Activated CD8-positive, alpha-beta memory T cell treated with anti-CD3 and anti-CD28 coated beads for 48 hours (primary cell): ENCODE results near the gene ABCC5.

ENCODE experiments used
- DNase-seq, 3 experiments: peaks; one replicate each; pipeline ENCODE4 v3.0.0-alpha.2; 2020; ENCODE audit warnings: low read depth in 2 of 3, low spot score in 2 of 3

Gene ABCC5

DNA sequence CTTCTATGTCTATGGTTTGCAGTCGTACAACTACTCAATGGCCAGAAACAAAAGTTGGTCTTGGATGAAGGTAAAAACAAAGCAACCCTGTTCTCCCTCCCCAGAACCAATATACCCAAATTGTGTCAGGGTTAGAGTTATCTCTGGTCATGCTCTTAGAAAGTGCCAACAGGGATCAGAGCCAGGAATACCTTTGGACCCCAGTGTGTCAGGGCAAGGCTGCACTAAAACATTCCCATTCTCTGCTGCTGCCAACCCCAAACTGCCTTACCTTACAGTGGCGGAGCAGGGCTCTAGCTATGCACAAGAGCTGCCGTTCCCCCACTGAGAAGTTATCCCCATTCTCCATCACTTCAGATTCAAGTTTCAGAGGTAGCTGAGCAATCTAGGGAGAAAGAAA is 90.6 kb downstream of the ABCC5 start:
- no peak for DNase-seq

- DNase-seq, result no peak
Observed at GRCh38 chr3:183924956-183925355, 92.7 kb downstream of the ABCC5 start.

GRCh38 chr3:183924543-183924942 is 93.1 kb downstream of the ABCC5 start:
- no peak for DNase-seq

DNA sequence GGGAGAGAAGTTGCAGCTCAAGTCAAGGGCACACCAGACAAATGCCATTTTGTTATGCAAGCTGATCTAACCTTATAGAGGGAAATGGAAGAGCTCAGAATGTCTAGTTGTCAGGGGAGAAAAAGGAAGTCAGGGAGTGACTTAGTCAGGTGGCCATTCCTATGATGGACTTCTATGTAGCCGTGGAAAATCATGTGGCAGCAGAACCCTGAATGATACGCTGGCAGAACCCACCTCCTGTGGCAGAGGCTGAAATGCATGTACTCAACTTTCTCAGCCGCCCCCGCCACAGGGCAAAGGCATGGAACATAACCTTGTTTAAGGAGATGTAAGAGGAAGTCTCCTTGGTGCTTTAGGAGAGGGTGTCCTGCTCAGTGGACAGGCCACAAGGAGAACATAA is 95.3 kb downstream of the ABCC5 start:
- no peak for DNase-seq

- no peak for DNase-seq
Observed at GRCh38 chr3:183921096-183921495, 96.6 kb downstream of the ABCC5 start.

GRCh38 chr3:183920416-183920815 is 97.3 kb downstream of the ABCC5 start:
- no peak for DNase-seq

DNA sequence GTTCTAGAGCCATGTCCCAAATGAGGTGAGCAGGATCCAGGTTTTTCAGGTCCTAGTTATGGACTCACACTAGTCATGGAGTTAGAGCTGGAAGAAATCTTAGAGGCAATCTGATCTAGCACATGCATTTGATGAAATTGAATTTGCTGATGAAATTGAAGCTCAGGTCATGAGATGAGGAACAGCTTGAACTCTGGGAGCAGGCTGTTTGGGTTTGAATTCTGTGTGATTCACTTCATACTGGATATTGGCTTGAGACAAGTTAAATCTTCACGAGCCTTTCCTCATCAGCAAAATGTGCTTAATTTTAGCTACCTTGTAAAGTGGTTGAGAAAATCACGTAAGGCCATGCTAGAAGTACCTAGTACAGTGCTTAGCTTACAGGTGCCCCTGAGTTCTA is 99.5 kb downstream of the ABCC5 start:
- DNase-seq, result no peak

- no peak for DNase-seq
Observed at GRCh38 chr3:183917776-183918175, 99.9 kb downstream of the ABCC5 start.

DNA sequence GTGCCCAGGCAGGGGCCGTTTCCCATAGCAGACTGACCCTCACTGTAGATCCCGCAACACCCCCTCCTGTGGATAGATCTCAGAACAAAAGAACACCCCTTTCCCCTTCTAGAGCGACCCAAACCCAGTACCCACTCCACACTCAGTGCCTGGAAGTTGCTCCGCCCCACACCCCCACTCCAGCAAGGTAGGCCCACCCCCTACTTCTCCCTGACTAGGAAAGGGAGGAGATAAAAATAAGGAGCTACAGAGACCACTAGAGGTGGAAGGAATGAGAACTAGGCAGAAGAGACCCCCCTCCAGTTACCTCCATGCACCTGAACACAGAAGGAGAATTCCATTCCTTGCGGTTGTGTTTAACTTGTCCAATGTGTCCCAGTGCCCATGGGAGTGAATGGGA is 102.8 kb downstream of the ABCC5 start:
- DNase-seq, result no peak

DNA sequence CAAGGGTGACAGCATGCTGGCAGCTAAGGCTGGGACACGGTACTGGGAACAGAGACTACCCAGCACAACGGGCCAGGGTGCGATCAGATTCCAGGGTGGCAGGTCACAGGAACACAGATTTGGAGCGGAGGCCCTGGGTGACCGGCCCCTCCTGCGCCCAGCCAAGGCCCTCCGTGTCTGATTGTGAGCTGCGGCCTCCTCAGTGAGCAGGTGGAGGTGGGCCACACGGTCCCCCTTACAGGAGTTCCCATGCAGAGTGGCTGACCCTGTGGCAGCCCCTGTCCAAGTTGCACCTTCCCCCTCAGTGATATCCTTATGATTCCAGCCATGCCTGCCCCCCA is 104.1 kb downstream of the ABCC5 start:
- DNase-seq, result no peak

DNA sequence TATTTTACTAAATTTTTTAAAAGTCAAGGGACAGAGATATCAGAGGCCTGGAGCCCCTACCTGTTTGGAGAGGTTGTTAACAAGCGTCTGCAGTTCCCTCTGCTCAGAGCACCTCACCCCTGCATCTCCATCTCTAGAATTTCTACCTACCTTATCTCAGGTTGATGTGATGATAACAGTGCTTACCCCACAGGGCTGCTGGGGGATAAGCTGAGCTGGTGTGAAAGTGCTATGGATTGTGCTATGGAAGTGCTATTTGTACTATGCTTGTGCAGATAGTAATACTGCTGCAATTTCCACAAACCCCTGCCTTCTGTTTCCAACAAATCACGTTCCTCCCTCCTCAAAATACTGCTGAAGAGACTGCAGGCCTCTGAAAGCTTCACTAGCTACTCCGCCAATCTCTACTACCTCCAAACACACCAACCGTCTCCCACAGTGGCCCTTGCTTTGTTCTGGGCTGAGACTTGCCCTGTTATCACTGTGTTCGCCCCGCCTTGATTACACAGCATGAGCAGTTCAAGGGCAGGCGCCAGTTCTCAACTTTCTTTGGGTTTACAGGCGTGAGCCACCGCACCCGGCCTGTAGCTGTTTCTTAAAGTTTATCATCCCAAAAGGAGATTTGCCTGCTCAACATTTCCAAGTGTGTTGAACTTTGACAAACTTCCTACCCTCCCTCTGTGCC is 104.6 kb downstream of the ABCC5 start:
- no peak for DNase-seq

- DNase-seq, result no peak
Observed at GRCh38 chr3:183911763-183912506, 105.7 kb downstream of the ABCC5 start.

DNA sequence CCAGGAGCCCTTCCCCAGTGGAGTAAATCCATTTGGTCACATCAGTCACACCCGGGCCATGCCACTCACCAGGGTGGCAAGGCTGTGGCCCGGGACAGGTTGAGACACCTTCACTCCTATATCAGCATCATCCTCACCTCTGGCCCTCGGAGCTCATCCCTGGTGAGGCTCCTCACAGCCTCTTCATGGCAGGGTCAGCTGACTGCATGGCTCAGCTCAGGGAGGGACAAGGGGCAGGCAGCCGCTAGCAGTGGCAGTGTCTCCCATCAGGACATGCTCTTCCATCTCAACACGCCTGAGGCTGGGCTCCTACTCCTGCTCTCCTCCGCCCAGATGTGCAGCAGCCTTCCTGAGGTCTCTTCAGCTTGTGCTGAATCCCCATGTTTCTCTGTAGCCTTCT is 106.6 kb downstream of the ABCC5 start:
- no peak for DNase-seq

GRCh38 chr3:183909030-183909600 is 108.6 kb downstream of the ABCC5 start:
- DNase-seq, result no peak

DNA sequence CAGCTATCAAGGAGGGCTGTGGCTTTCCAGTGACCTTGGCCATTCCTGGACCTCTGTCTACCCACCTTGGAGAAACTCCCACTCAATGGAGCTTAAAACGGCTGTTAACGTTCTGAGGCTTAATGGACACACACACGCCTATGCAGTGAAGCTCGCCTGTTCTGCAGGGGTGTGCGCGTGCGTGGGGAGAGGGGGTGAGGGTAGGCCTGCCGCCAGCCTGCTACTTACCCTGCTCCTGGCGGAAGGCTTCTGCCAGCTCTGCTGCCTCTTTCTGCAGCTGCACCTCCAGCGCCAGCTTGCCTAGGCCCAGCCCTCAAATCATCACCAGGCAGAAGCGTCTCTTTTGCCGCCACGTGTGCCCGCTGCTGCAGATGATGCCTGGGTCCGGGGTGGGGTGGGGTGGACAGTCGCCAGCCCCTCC is 109.8 kb downstream of the ABCC5 start:
- DNase-seq, result no peak

DNA sequence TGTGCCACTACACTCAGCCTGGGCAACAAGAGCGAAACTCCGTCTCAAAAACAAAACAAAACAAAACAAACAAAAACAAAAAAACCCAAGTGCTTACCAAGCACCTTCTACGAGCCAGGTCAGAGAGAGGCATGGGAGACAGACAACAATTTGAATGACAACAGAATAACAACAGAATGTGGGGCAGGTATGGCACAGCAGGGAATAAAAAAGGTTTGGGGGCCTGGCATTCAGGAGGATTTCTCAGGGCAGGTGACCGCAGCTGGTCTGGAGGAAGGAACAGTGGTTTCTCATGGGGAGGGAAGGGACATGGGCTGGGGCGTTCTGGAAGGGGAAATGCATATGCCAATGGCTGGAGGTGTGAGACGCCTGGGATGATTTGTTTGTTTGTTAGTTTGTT is 110.5 kb downstream of the ABCC5 start:
- DNase-seq, result no peak

DNA sequence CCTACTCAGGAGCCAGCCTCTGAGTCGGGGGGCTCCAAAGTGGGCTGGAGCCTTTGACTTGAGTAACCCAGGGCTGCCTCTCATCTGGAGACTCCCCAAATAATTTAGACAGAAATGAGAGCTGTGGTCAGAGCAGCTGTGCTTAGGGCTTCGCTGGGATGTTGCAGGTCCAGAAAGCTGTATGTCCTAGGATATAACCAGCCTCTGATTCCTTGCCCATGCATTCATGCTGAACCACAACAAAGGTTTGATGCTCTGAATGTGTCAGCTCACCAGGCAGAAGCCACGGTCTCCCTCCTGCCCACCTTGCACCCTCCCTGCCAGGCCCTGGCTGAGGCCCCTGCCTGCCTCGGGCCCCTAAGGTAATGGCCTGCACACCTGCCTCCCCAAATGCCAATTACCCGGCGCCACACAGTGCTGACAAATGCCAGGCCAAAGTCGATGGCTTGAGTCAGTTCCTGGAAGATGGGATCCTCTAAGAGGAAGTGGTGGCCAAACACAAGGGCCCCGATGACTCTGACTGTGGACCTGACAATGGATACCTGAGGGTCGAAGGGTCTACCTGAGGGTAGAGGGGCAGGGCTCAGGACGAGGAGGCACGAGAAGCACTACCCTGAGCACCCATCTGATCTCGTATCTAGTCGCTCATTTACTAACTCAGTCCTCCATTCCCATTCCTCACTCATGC is 111.3 kb downstream of the ABCC5 start:
- DNase-seq, result no peak

DNA sequence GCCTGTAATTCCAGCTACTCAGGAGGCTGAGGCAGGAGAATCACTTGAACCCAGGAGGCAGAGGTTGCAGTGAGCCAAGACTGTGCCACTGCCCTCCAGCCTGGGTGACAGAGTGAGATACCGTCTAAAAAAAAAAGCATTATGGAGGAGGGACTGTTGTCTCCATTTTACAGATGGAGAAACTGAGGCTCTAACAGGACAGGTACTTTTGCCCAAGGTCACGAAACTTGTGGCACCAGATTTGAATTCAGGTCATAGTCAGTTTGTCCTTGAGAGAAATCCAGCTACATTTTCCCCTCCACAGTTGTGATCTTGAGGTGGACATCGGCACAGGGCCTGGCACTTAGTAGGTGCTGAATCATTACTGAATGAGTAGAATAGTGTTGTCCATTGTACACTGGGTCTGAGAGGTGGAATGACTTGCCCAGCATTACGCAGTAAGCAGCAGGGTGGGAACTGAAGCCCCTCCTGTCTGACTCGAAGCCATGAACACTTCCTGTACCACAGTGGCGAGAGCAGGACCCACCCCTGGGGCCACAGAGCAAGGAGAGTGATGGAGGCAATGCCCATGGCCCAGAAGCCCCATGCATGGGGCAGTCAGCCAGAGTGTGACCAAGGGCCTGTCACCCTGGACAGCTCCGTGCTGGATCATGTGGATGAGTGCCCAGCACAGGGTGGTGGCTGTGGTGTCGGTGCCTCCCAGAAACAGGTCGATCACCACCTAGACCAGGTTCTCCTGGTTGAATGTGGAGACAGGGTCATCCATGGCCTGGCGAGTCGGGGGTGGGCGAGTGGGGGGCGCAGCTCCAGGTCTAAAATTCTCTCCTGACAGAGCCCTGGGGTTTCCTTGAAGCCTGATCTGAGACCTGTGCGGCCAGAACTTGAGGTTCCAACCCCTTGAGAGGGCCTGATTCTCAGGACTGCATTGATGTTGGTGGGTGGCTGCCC is 112.6 kb downstream of the ABCC5 start:
- DNase-seq, result no peak

GRCh38 chr3:183898028-183898431 is 119.7 kb downstream of the ABCC5 start:
- no peak for DNase-seq

DNA sequence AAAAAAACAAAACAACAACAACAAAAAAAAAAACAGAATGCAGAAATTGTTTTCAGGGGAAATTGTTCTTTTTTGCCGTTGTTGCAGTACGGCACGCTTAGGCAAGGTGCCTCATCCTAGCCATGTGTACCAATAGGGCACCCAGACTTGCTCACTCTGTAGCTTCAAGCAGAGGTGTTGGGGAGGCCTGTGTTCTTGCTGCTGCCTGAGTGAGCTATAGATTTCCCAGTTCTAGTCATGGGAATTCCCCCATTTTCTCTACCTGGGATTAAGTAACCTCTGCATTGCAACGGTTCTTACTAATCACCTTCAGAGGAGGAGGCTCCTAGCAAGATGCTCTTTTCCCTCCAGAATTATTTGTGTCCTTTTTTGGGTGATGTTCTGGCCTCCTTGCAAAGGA is 120.1 kb downstream of the ABCC5 start:
- DNase-seq, result no peak

DNA sequence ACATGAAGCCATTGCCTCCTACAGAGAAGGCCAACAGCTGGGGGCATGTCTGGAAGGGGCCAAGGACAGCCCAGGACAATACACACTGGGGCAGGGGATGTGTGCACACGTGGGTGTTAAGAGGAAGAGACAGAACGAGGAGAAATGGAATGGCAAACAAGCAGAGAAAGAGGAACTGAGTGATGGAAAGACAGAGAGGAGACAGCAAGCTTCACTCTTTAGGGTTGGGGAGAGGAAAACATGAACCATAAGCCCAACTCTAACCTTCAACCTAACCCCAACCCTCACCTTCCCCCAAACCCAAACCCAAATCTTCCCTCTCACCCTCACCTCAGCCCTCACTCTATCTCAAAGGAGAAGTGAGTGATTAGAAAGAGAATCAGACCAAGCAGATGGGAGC is 121.1 kb downstream of the ABCC5 start:
- DNase-seq, result no peak
